ENCODE data around the gene PRRT4.

PRRT4 gene

DNA sequence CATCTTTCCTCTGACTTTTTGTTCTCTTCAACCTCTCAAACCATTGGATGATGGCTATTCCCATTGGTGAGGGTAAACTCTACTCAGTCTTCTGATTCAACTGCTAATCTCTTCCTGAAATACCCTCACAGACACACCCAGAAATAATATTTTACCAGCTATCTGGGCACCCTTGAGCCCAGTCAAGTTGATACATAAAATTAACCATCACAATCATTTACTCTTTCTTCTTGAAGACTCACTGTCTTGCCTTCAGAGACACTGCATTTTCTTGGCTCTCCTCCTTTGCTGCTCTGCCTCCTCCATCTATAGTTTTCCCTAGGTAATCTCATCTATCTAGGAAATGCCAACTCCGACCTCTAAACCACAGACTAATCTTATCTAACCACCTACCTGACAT, 12.6 kb upstream of the PRRT4 start:
- no peak overlapping the region for H3K27ac Mint-ChIP-seq

DNA sequence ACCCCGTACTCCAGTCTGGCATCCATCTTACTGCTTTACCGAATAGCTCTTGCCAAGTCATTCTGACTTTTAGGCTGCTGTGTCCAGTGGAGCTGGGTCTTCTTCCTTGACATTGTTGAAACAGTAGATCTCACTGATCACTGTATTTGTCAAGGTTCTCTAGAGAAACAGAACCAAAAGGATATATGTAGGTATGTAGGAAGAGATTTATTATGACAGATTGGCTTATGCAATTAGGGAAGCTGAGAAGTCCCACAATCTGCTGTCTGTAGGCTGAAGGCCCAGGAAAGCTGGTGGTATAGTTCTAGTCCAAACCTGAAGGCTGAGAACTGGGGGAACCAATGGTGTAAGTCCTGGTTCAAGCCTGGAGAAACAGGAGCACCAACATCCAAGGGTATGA, 12.1 kb upstream of the PRRT4 start:
- TF ChIP-seq, protein P1, sequence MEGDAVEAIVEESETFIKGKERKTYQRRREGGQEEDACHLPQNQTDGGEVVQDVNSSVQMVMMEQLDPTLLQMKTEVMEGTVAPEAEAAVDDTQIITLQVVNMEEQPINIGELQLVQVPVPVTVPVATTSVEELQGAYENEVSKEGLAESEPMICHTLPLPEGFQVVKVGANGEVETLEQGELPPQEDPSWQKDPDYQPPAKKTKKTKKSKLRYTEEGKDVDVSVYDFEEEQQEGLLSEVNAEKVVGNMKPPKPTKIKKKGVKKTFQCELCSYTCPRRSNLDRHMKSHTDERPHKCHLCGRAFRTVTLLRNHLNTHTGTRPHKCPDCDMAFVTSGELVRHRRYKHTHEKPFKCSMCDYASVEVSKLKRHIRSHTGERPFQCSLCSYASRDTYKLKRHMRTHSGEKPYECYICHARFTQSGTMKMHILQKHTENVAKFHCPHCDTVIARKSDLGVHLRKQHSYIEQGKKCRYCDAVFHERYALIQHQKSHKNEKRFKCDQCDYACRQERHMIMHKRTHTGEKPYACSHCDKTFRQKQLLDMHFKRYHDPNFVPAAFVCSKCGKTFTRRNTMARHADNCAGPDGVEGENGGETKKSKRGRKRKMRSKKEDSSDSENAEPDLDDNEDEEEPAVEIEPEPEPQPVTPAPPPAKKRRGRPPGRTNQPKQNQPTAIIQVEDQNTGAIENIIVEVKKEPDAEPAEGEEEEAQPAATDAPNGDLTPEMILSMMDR (IDR thresholded peaks at IDR 0.05; ENCODE audit: unreplicated experiment in 3 of 3), result no peak
- peaks cover 3% of the 10 kb centered on the region for H3K9me3 Mint-ChIP-seq
- peaks cover 5% of the 10 kb centered on the region for H3K27me3 Mint-ChIP-seq (ENCODE audit: low read depth)
- peaks cover under 1% of the 10 kb centered on the region for H3K4me1 Mint-ChIP-seq
- H3K36me3 Mint-ChIP-seq (ENCODE audit: low read depth), result no peaks in the 10 kb centered on the region
- no peak overlapping the region for H3K27ac Mint-ChIP-seq
- no peak overlapping the region for H3K4me3 Mint-ChIP-seq

More for the DNA sequence above, 12.6 kb upstream of the PRRT4 start:
- no peaks in the 10 kb centered on the region for H3K36me3 Mint-ChIP-seq (ENCODE audit: low read depth)
- TF ChIP-seq, protein P1 (IDR thresholded peaks at IDR 0.05; ENCODE audit: unreplicated experiment in 3 of 3), result no peak
- H3K4me1 Mint-ChIP-seq, result peaks cover 5% of the 10 kb centered on the region
- peaks cover 3% of the 10 kb centered on the region for H3K27me3 Mint-ChIP-seq (ENCODE audit: low read depth)
- H3K9me3 Mint-ChIP-seq, result peaks cover 3% of the 10 kb centered on the region
- H3K4me3 Mint-ChIP-seq, result no peak overlapping the region

DNA sequence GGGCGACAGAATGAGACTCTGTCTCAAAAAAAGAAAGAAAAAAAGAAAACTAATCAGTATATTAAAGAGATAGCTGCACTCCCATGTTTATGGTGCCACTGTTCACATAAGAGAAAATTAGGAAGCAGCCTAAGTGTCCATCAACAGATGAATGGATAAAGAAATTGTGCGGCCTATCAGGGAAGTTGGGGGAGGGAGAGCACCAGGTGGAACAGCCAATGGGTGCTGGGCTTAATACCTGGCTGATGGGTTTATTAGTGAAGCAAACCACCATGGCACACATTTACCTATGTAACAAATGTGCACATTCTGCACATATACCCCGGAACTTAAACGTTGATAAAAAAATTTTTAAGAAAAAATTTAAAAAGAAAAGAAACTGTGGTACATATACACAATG, 9.0 kb upstream of the PRRT4 start:
- Mint-ChIP-seq H3K4me3 (no peak overlapping the region), H3K27me3 (ENCODE audit: low read depth) (peaks cover 27% of the 10 kb centered on the region), H3K36me3 (ENCODE audit: low read depth) (no peaks in the 10 kb centered on the region), H3K4me1 (peaks cover 14% of the 10 kb centered on the region), H3K27ac (no peak overlapping the region), H3K9me3 (peaks cover 3% of the 10 kb centered on the region)
- TF ChIP-seq, protein P1 (IDR thresholded peaks at IDR 0.05; ENCODE audit: unreplicated experiment in 3 of 3), result no peak

DNA sequence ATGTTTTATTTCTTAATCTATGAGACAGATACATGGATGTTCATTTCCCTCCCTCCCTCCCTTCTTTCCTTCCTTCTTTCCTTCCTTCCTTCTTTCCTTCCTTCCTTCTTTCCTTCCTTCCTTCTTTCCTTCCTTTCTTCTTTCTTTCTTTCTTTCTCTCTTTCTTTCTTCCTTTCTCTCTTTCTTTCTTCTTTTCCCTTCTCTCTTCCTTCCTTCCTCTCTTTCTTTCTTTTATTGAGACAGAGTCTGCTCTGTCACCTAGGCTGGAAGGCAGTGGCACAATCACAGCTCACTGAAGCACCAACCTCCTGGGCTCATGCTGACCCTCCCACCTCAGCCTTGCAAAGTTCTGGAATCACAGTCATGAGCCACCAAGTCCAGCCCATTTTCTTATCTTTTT, 5.5 kb upstream of the PRRT4 start:
- Mint-ChIP-seq H3K36me3 (ENCODE audit: low read depth) (no peaks in the 10 kb centered on the region), H3K4me3 (no peak overlapping the region), H3K27me3 (ENCODE audit: low read depth) (peaks cover 62% of the 10 kb centered on the region), H3K9me3 (no peaks in the 10 kb centered on the region), H3K27ac (no peak overlapping the region), H3K4me1 (peaks cover 23% of the 10 kb centered on the region)
- TF ChIP-seq, protein P1 (IDR thresholded peaks at IDR 0.05; ENCODE audit: unreplicated experiment in 3 of 3), result no peak

DNA sequence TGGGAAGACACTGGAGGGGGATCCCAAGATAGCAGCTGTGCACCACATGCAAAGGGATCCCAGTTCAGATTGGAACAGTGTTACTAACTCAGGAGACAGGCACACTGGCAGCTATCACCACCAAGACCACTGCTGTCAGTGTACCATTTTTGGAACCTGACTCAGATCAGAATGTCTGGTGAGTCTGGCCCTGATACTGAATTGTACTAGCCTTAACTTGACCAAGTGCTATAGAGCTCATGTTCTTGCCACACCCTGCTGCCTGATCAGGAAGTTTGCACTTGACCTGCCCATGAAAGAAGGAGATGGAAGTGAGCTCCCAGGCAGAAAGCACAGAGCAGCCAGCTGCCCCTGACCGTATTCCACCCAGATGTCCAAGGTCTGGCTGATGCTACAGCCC, 4.8 kb upstream of the PRRT4 start:
- Mint-ChIP-seq H3K36me3 (ENCODE audit: low read depth) (no peaks in the 10 kb centered on the region), H3K4me1 (peaks cover 25% of the 10 kb centered on the region), H3K4me3 (peak overlapping the region in 1 of 3 experiments; percentile 73), H3K27ac (no peak overlapping the region), H3K27me3 (ENCODE audit: low read depth) (peaks cover 66% of the 10 kb centered on the region), H3K9me3 (no peaks in the 10 kb centered on the region)
- TF ChIP-seq, protein P1 (IDR thresholded peaks at IDR 0.05; ENCODE audit: unreplicated experiment in 3 of 3), result no peak

DNA sequence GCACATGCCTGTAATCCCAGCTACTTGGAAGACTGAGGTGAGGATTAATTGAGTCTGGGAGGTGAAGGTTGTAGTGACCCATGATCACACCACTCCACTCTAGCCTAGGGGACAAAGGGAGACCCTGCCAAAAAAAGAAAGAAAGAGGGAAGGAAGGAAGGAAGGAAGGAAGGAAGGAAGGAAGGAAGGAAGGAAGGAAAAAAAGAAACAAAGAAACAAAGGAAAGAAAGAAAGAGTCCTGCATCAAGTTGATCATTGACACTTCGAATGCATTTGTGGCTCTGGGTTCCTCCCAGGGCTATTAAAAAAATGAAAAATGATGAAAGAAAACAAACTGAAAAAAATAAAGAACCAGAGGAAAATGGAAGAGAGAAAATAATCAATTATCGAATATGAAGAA, 3.9 kb upstream of the PRRT4 start:
- Mint-ChIP-seq H3K27me3 (ENCODE audit: low read depth) (peaks cover 73% of the 10 kb centered on the region), H3K4me1 (peaks cover 30% of the 10 kb centered on the region), H3K36me3 (ENCODE audit: low read depth) (no peaks in the 10 kb centered on the region), H3K9me3 (no peaks in the 10 kb centered on the region), H3K27ac (no peak overlapping the region), H3K4me3 (peak overlapping the region in 1 of 3 experiments; percentile 60)
- TF ChIP-seq, protein P1 (IDR thresholded peaks at IDR 0.05; ENCODE audit: unreplicated experiment in 3 of 3), result no peak
